Measurements from ENCODE around the gene ASCC1.

Gene ASCC1

DNA sequence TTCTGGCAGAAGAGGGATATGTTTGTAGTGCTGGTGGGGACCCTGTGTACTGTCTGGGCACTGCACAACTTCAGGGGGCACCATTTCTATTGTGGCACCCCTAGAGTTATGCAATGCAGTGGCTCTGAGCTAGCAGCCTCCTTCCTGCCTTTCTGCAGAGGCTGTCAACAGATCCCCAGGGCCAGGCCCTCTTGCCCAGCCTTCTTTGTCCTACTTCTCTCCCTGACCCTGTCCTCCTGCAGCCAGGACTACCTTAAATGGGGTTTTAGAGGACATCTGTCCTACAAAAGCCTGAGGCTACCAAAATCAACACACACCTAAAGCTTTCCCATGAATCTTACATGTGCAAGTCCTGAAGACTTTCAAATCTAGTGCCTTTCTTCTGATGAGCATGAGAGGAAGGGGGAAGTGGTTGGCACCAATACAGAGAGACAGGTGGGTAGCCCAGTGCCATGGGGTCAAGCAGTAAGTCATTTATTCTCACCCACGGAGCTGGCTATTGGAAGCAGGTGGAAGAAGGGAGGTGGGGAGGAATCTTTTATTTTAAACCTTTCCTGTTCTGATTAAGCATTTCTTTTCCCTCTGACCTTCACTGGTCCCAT is 130.1 kb downstream of the ASCC1 start:
- Histone ChIP-seq H3K4me3 (ENCODE audit: low read depth in 1 of 2, low read length in 2 of 2) (no peak overlapping the region), H3K4me2 (ENCODE audit: insufficient read depth, low read length) (no peak overlapping the region), H3K9ac (ENCODE audit: low read depth, low read length) (no peak overlapping the region), H3K27me3 (ENCODE audit: insufficient read depth, low read length, poor library complexity) (peaks cover 38% of the 10 kb centered on the region), H4K20me1 (ENCODE audit: insufficient read depth, low read length) (no peaks in the 10 kb centered on the region; the same call in 1 of the 2 replicates), H2AFZ (ENCODE audit: low read depth, low read length) (no peak overlapping the region), H3K36me3 (ENCODE audit: insufficient read depth, low read length) (no peaks in the 10 kb centered on the region), H3K9me3 (ENCODE audit: insufficient read depth, low read length, severe bottlenecking) (no peaks in the 10 kb centered on the region), H3K79me2 (ENCODE audit: insufficient read depth, low read length) (no peaks in the 10 kb centered on the region), H3K27ac (ENCODE audit: low read length) (no peak overlapping the region), H3K4me1 (ENCODE audit: insufficient read depth, low read length) (peaks cover 29% of the 10 kb centered on the region)
- DNase-seq (no peak), ATAC-seq (ENCODE audit: insufficient read depth, low read depth) (0 out of 3 replicates have a peak, but pooled peaks have one; percentile 24)
- no peak for TF ChIP-seq EZH2 (IDR thresholded peaks at IDR 0.05; ENCODE audit: borderline replicate concordance, low read depth, low read length, severe bottlenecking)
- TF ChIP-seq, protein P1, sequence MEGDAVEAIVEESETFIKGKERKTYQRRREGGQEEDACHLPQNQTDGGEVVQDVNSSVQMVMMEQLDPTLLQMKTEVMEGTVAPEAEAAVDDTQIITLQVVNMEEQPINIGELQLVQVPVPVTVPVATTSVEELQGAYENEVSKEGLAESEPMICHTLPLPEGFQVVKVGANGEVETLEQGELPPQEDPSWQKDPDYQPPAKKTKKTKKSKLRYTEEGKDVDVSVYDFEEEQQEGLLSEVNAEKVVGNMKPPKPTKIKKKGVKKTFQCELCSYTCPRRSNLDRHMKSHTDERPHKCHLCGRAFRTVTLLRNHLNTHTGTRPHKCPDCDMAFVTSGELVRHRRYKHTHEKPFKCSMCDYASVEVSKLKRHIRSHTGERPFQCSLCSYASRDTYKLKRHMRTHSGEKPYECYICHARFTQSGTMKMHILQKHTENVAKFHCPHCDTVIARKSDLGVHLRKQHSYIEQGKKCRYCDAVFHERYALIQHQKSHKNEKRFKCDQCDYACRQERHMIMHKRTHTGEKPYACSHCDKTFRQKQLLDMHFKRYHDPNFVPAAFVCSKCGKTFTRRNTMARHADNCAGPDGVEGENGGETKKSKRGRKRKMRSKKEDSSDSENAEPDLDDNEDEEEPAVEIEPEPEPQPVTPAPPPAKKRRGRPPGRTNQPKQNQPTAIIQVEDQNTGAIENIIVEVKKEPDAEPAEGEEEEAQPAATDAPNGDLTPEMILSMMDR (IDR thresholded peaks at IDR 0.05; ENCODE audit: borderline replicate concordance, extremely low read depth, low read length, poor library complexity, severe bottlenecking), result no peak

DNA sequence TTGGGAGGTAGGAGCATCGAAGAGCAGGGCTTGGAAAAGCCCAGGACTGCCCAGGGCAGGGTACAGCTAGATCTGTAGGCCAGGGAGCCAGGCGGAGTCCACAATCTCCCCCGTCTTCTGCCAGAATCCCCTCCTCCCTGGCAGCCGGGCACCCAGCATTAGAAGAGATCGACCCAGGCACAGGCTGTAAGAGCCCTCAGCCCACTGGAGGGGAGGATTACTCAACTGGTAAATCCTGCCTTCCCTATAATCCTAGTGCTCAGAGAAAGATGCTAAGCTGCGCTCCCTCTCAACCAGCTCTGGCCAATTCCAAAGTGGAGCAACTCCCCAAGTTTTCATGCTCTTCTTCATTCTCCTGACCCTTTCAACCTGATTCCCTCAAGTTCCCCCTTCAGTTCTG is 130.9 kb downstream of the ASCC1 start:
- Histone ChIP-seq H3K4me1 (ENCODE audit: insufficient read depth, low read length) (peaks cover 37% of the 10 kb centered on the region), H3K27ac (ENCODE audit: low read length) (no peak overlapping the region), H3K27me3 (ENCODE audit: insufficient read depth, low read length, poor library complexity) (peaks cover 36% of the 10 kb centered on the region)

DNA sequence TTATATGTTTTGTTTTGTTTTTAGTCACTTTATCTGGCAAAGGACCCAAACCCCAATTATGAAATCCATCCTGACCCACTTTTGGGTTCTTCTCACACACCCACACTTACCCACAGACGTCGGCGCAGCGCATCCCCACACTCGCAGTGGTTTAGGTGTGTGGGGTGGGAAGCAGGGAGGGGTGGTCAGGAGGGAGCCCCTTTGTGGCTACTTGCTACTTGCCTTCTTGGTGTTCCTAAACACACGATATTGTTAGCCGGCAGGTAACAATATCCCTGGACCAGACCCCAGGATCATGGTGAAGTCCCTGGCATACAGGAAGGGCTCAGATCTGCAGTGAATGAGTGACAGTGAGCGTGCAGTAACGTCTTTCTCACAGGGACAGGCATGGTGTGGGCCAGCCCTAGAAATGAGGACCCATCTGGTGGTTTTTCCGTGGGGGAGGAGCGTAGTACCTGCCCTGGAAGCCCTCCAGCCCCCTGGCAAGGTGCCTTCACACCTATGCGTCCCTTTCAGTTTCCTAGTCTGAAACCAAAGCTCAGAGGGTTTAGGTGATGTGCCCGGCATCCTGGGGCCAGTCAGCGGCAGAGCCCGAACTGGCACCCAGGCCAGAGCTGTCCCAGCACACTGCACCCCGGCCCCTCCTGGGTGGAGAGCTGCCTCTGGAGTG is 132.2 kb downstream of the ASCC1 start:
- no peaks in the 10 kb centered on the region for H3K9me3 ChIP-seq (ENCODE audit: insufficient read depth, low read length, severe bottlenecking)
- no peak overlapping the region for H3K9ac ChIP-seq (ENCODE audit: low read depth, low read length)
- H3K27me3 ChIP-seq (ENCODE audit: insufficient read depth, low read length, poor library complexity), result peaks cover 27% of the 10 kb centered on the region
- no peaks in the 10 kb centered on the region; the same call in 1 of the 2 replicates for H4K20me1 ChIP-seq (ENCODE audit: insufficient read depth, low read length)
- peaks cover 49% of the 10 kb centered on the region for H3K4me1 ChIP-seq (ENCODE audit: insufficient read depth, low read length)
- no peaks in the 10 kb centered on the region for H3K36me3 ChIP-seq (ENCODE audit: insufficient read depth, low read length)
- DNase-seq (no peak), ATAC-seq (ENCODE audit: insufficient read depth, low read depth) (no peak)
- no peaks in the 10 kb centered on the region for H3K79me2 ChIP-seq (ENCODE audit: insufficient read depth, low read length)
- no peak overlapping the region for H3K4me3 ChIP-seq (ENCODE audit: low read depth in 1 of 2, low read length in 2 of 2)
- H3K27ac ChIP-seq (ENCODE audit: low read length), result no peak overlapping the region
- no peak for TF ChIP-seq EZH2 (IDR thresholded peaks at IDR 0.05; ENCODE audit: borderline replicate concordance, low read depth, low read length, severe bottlenecking)
- TF ChIP-seq, protein P1 (IDR thresholded peaks at IDR 0.05; ENCODE audit: borderline replicate concordance, extremely low read depth, low read length, poor library complexity, severe bottlenecking), result no peak
- no peak overlapping the region for H2AFZ ChIP-seq (ENCODE audit: low read depth, low read length)
- no peak overlapping the region for H3K4me2 ChIP-seq (ENCODE audit: insufficient read depth, low read length)

More for the DNA sequence above, 130.9 kb downstream of the ASCC1 start:
- no peak overlapping the region for H3K4me3 ChIP-seq (ENCODE audit: low read depth in 1 of 2, low read length in 2 of 2)
- no peaks in the 10 kb centered on the region for H3K9me3 ChIP-seq (ENCODE audit: insufficient read depth, low read length, severe bottlenecking)
- H3K9ac ChIP-seq (ENCODE audit: low read depth, low read length), result no peak overlapping the region
- no peaks in the 10 kb centered on the region for H3K79me2 ChIP-seq (ENCODE audit: insufficient read depth, low read length)
- H3K4me2 ChIP-seq (ENCODE audit: insufficient read depth, low read length), result no peak overlapping the region
- ATAC-seq (ENCODE audit: insufficient read depth, low read depth) (no peak), DNase-seq (no peak)
- no peaks in the 10 kb centered on the region for H3K36me3 ChIP-seq (ENCODE audit: insufficient read depth, low read length)
- H2AFZ ChIP-seq (ENCODE audit: low read depth, low read length), result no peak overlapping the region
- H4K20me1 ChIP-seq (ENCODE audit: insufficient read depth, low read length), result no peaks in the 10 kb centered on the region; the same call in 1 of the 2 replicates
- TF ChIP-seq, protein P1 (IDR thresholded peaks at IDR 0.05; ENCODE audit: borderline replicate concordance, extremely low read depth, low read length, poor library complexity, severe bottlenecking), result no peak
- no peak for TF ChIP-seq EZH2 (IDR thresholded peaks at IDR 0.05; ENCODE audit: borderline replicate concordance, low read depth, low read length, severe bottlenecking)

All from DND-41 (cell line).